H1 (cell line): ENCODE measurements around the gene FAM200B.

Experiments
- CBX5 ChIP-seq: fragments of 300-800, 300-1000 bp; sonication (generic); IDR thresholded peaks from 2 replicates; pipeline ENCODE4 v1.7.1; 2016; ENCODE audit warnings: antibody characterized with exemption, low read length, low read depth
- EZH2 ChIP-seq: fragments of 200-600 bp; sonication (generic); IDR thresholded peaks from 2 replicates; pipeline ENCODE4 v1.7.1; 2012; ENCODE audit warnings: low read depth, mild to moderate bottlenecking, moderate library complexity, low read length, inconsistent platforms; ENCODE audit not compliant: severe bottlenecking
- GABPA ChIP-seq: IDR thresholded peaks from 2 replicates; pipeline ENCODE4 v1.6.1; 2011; ENCODE audit warnings: mild to moderate bottlenecking, low read length, moderate library complexity, borderline replicate concordance; ENCODE audit not compliant: insufficient read depth
- POLR2A ChIP-seq, 2 experiments: IDR thresholded peaks; 1 replicate in 1 of 2; 2 replicates in 1 of 2; pipeline ENCODE4 v1.6.1; 2011; ENCODE audit warnings: low read depth in 2 of 2, low read length in 2 of 2, mild to moderate bottlenecking in 2 of 2; ENCODE audit errors: control extremely low read depth in 1 of 2
- POLR2AphosphoS5 ChIP-seq: IDR thresholded peaks from 2 replicates; pipeline ENCODE4 v1.6.1; 2011; ENCODE audit warnings: low read depth, low read length
- RAD21 ChIP-seq, 2 experiments: IDR thresholded peaks in 1 of 2; conservative IDR thresholded peaks in 1 of 2; 2 replicates each; pipeline ENCODE4 v1.6.1; 2011; ENCODE audit warnings: low read depth in 2 of 2, low read length in 2 of 2, improper control_type of control experiment in 1 of 2, inconsistent platforms in 1 of 2, mild to moderate bottlenecking in 1 of 2, moderate library complexity in 1 of 2
- SRF ChIP-seq: IDR thresholded peaks from 2 replicates; pipeline ENCODE4 v1.6.1; 2011; ENCODE audit warnings: mild to moderate bottlenecking, low read depth, low read length, moderate library complexity
- TAF1 ChIP-seq: IDR thresholded peaks from 2 replicates; pipeline ENCODE4 v1.6.1; 2011; ENCODE audit warnings: mild to moderate bottlenecking, low read depth, low read length
- TBP ChIP-seq: IDR thresholded peaks from 2 replicates; pipeline ENCODE4 v1.6.1; 2011; ENCODE audit warnings: low read depth, low read length, improper control_type of control experiment
- YY1 ChIP-seq: IDR thresholded peaks from 2 replicates; pipeline ENCODE4 v1.6.1; 2011; ENCODE audit warnings: low read depth, mild to moderate bottlenecking, low read length
- TF ChIP-seq, protein P1 (sequence below), 3 experiments: IDR thresholded peaks; 1 replicate in 2 of 3; 2 replicates in 1 of 3; pipeline versions ENCODE4 v1.5.1 to v1.6.1; 2011; ENCODE audit warnings: low read length in 3 of 3, mild to moderate bottlenecking in 3 of 3, inconsistent platforms in 2 of 3, low read depth in 1 of 3, moderate library complexity in 1 of 3; ENCODE audit not compliant: insufficient read depth in 1 of 3; ENCODE audit errors: control extremely low read depth in 1 of 3
- TF ChIP-seq, protein P2 (sequence below): IDR thresholded peaks from 2 replicates; pipeline ENCODE4 v1.6.1; 2011; ENCODE audit warnings: low read length, improper control_type of control experiment
- TF ChIP-seq, protein P3 (sequence below): IDR thresholded peaks from 2 replicates; pipeline ENCODE4 v1.6.1; 2012; ENCODE audit warnings: low read length, inconsistent platforms

DNA sequence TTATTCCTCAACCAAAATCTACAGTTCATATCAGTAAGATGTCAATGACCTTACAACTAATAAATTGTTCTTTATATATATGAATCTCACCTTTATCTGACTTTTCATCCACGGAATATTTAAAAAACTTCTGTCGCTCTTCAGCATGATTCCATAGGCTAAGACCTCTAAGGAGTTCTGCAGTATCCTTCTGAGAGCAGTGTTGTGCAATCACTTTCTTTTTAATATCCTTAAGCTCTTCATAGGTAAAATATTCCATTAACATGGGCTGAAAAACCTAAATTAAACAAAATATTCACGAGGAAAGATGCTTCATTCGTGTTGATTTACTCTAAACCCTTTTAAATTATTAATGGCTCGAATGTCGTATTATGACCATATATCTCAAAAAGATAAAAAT is 43.2 kb upstream of the FAM200B start:
- TF ChIP-seq POLR2A (IDR thresholded peaks at IDR 0.05; ENCODE audit: control extremely low read depth in 1 of 2, low read depth in 2 of 2, low read length in 2 of 2) (no peak), CBX5 (no peak), POLR2AphosphoS5 (no peak), SRF (no peak), TBP (no peak), YY1 (no peak), EZH2 (no peak), TAF1 (no peak), GABPA (no peak), RAD21 (IDR thresholded peaks at IDR 0.05 in 1 of 2, conservative IDR thresholded peaks at IDR 0.05 in 1 of 2; ENCODE audit: low read depth in 2 of 2, low read length in 2 of 2) (no peak)
- TF ChIP-seq, protein P1, sequence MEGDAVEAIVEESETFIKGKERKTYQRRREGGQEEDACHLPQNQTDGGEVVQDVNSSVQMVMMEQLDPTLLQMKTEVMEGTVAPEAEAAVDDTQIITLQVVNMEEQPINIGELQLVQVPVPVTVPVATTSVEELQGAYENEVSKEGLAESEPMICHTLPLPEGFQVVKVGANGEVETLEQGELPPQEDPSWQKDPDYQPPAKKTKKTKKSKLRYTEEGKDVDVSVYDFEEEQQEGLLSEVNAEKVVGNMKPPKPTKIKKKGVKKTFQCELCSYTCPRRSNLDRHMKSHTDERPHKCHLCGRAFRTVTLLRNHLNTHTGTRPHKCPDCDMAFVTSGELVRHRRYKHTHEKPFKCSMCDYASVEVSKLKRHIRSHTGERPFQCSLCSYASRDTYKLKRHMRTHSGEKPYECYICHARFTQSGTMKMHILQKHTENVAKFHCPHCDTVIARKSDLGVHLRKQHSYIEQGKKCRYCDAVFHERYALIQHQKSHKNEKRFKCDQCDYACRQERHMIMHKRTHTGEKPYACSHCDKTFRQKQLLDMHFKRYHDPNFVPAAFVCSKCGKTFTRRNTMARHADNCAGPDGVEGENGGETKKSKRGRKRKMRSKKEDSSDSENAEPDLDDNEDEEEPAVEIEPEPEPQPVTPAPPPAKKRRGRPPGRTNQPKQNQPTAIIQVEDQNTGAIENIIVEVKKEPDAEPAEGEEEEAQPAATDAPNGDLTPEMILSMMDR (IDR thresholded peaks at IDR 0.05; ENCODE audit: control extremely low read depth in 1 of 3, insufficient read depth in 1 of 3, low read depth in 1 of 3, low read length in 3 of 3) = no peak
- TF ChIP-seq, protein P2, sequence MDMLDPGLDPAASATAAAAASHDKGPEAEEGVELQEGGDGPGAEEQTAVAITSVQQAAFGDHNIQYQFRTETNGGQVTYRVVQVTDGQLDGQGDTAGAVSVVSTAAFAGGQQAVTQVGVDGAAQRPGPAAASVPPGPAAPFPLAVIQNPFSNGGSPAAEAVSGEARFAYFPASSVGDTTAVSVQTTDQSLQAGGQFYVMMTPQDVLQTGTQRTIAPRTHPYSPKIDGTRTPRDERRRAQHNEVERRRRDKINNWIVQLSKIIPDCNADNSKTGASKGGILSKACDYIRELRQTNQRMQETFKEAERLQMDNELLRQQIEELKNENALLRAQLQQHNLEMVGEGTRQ = no peak
- TF ChIP-seq, protein P3, sequence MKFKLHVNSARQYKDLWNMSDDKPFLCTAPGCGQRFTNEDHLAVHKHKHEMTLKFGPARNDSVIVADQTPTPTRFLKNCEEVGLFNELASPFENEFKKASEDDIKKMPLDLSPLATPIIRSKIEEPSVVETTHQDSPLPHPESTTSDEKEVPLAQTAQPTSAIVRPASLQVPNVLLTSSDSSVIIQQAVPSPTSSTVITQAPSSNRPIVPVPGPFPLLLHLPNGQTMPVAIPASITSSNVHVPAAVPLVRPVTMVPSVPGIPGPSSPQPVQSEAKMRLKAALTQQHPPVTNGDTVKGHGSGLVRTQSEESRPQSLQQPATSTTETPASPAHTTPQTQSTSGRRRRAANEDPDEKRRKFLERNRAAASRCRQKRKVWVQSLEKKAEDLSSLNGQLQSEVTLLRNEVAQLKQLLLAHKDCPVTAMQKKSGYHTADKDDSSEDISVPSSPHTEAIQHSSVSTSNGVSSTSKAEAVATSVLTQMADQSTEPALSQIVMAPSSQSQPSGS = no peak
